GM18508 (cell line): ENCODE data around the gene AQP1.

Experiments used
- ATAC-seq: cut with Tn5 transposase; IDR thresholded peaks from one replicate; pipeline ENCODE4 v1.9.1; 2021; ENCODE audit warnings: moderate number of reproducible peaks; ENCODE audit not compliant: insufficient read depth, unreplicated experiment

The AQP1 gene

DNA sequence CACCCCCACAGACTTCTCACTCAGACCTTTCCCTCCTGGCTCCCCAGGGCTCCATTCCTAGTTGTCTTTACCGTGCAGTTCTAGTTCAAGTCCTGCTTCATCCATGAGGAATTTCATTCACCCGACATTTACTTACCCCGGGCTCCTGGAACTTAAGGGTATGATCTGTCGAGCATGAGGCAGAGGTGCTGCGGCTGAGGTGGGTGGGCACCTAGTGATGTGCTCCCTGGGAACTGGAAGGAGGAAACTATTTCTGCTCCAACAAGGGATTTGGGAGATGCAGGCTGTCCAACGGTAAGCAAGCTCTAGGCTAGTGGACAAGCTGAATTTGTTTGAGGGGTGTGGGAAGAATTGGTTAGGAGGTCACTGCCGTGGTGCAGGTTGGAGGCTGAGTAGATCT lies 30.2 kb upstream of the AQP1 start:
- ATAC-seq = no peak

DNA sequence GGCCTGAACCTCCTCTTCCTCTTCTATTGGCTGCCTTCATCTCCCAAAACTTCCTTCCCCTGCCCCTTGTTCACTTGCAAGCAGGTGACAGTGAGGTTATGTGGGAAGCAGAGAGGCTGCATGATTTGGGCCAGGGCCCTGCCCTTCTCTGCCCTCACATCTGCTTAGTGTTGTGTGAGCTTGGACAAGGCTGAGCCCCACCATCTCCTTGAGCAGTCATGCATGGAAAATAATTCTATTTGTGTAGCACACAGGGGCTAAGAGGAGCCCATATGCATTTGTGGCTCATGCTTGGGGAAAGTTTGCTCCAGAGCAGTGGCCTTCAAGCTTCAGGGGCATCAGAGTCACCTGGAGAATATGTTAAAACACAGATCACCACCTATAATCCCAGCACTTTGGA lies 26.8 kb upstream of the AQP1 start:
- ATAC-seq = no peak

DNA sequence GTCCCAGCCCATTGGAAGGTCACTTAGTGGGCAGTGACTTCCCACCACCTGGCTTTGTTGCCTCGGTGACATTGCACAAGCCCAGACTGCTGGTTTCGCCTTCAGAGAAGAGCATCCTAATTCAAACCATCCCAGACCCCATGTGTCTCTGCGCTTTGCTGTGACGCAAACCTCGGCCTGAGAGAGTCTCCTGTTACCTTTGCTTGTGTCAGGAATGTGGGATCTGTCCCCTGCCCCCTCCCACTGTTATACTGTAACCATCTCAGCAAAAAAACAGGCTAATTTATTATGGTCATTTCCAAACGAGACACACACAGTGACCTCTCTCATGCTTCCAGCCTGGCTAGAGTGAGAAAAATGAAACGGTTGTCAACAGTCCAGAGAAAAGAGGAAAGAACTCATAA lies 25.0 kb upstream of the AQP1 start:
- no peak for ATAC-seq

DNA sequence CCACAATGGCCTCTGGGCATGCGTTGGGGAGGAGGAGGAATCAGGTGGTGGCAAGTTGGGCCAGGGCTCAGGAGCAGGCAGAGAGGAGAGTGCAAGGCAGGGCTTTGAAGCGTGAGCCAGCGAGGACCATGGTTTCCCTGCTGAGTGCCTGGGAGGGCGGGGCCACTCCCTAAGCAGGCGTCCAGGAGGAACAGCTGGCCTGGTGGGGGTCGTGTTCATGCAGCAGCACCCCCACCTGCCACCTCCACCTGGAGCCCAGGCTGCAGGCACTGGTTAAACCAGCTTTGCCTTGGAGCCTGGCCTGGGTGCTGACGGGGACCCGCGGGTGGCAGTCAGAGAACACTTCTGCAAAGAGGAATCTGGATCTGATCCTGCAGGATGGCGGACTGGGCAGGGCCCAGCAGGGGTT lies 24.2 kb upstream of the AQP1 start:
- no peak for ATAC-seq

DNA sequence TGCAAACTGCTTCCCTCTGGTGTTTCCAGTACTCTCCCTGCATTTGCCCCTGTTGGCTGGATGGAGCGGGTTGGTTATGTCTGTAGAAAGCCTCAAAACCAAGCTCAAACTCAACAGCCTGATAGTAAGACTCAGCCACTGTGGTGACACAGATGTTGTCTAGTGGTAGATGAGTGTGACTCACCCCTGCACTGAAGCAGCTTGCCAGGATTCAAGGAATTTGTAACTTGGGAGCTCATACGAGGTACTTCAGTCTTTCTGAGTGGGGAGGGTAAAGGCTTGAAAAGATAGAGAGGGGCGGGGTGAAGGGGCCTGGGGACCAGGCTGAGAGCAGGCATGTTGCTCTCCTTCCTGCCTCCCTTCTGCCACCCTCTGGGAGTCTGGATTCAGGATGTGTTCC lies 22.9 kb upstream of the AQP1 start:
- no peak for ATAC-seq

DNA sequence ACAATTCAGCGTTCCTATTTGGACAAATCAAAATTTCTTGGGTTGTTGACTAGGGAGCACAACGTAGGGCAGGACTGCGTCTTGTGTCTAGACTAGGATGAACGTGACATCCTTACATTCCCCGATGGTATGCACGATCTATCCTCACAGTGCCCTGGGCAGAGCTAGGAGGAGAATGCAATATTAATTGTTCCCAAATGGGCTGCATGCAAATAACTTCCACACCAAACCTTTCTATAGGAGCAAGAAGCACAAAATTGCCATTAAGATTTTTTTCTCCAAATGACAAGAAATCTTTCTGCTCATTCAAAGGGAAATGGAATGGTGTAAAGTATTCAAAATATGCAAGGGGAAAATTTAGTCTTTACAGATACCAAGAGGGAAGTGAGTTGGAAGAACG lies 21.4 kb upstream of the AQP1 start:
- ATAC-seq = no peak

DNA sequence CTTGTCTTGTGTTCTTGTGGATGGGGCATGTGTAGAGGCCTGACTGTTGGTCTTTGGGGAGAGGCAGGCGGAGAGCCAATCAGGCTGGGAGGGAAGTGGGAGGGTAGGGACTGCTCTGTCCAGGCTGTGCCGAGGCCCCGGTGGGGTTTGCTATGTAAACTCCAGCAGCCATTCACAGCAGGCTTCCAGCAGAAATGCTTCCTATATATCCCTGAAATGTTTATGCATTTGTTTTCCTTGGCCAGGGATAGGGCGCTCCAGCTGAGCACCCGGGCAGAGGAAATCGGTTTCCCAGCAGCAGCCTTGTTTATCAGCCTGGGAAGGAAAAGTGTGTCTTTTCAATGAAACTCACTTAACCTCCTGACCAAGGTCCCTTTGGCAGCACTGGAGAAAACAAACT lies 18.3 kb upstream of the AQP1 start:
- ATAC-seq = no peak

DNA sequence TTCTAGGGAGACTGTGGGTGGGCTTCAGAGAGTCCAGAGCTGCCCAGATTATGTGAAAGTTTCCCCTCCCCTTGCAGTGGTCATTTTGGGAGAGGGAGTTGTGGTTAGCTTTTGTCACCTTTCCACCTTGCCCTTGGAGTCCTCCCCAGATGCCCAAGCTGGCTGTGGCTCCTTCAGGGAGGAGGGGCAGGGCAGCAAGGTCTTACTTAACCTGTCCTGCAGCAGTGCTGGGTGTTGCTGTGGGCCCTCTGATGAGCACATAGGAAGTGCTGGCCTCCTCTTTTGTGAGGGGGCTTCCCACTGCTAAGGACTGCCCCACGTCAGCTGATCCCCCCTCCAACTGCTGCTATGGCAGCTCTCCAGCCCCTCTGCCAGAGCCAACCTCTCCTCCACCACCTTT lies 17.6 kb upstream of the AQP1 start:
- no peak for ATAC-seq

DNA sequence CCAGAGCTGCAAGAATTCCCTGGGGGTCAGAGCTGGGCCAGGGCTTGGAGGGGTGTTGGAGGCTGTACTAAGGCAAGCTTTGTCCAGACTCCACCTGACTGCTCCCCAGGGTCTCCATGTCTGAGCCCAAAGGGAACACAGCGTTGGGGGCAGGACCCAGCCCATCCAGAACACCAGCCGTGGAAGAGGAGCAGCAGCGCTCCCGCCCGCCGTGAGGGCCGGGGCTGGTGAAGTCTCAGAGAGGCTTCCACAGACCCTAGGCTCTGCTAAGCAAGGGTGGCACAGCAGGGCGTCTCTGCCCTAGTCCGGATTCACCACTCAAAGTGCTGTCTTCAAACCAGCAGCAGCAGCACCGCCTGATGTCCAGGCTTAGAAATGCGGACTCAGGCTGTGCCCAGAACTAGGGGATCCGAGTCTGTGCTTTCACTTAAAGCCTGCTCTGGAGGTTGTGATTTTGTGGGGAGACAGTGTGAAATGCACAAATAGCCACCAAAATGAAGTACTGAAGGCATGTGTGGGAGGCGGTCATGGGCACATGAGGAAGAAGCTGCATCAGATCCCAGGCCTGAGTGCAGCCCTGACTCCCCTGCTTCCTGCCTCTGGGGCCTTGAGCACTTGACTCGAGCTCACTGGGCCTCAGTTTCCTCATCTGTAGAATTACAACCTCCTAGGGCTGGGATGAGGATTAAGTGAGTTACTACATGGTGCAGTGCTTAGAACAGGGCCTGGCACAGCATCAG lies 16.6 kb upstream of the AQP1 start:
- ATAC-seq = no peak

DNA sequence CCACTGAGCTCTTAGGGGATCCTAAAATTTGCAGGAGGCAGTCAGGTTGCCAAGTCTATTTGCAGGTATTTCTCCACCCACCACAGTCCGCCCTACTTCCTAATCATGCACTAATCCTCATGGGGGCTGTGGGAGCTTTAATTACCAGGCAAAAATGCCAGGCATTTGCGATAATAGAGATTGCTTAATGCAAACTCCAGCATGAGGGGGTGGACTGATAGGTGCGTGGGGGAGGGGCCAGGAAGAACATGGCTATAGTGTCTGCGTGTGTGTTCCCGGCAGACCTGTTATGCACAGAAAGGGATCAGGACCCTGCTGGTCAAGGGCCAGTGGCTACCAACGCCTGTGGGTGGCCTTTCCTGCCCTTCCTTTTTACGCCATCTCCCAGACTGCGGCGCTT lies 15.6 kb upstream of the AQP1 start:
- ATAC-seq = no peak

DNA sequence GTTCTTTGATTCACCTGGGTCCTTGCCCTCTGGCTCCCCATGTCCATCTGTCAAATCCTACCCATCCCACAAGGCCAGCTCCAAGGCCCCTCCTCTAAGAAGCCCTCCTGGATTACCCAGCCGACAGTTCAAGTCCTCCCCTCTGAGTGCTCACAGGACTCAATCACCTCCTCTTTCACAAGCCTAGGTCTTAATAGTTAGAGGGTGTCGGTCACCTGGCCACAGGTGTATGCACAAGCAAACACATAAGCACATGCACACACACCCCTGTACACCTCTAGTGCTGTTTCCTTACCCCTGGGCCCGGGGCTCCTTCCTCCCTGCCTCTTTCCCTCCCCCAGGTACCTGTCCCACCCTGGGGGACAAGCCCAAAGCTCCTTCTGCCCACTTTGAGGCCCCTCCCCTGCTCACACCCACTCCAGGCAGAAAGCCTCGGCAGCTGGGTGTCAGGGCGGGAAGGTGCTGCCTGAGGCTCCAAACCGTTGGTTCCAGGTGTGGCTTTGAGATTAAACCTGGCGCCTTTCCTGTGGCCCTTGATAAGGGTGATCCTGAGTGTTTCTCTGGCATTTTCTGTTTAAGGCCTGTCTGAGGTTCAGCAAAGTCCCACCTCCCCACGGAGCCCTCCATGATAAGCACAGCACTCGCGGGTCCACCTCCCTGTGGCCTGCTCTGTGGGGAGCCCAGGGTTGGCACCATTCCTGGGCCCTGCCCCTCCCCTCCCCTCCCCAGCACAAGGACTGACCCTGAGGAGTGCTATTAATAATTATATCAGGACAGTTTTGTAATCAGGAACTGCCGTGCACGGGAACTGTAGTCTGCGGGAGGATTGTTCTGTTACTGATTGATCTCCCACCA lies 14.6 kb upstream of the AQP1 start:
- no peak for ATAC-seq

DNA sequence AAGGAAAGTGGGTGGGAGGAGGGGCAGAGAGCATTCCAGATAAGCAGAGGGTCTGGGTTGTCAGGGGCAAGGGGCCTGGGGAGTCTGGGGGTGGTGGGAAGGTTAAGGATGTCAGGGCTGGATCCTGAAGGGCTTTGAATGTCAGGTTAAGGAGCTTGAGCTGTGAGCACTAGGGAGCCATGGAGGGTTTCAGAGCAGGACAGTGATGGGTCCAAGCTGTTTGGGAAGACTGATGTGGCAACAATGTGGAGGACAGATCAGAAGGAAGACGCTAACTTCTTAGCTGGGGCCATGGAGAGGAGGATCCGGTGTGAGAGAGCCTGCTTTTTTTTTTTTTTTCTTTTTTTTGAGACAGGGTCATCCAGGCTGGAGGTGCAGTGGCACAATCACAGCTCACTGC lies 13.9 kb upstream of the AQP1 start:
- ATAC-seq = no peak

DNA sequence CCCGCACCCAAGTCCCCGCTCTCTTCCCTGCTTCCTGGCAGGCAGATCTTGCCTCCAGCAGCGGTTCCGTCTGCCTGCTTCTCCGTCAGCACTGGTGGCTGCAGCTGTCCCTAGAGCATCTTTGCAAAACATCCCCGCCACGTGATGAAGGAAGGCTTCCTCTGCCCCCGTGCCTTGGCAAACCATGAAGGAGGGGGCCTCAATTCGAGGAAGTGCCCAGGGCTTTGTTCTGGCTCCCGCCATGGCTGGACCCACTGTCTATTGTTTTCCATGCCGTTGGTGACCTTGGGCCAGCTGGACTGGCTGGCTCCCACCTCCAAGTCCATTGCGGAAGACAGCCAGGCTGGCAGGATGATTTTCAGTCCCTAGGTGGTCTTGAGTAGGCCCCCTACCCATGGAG lies 13.2 kb upstream of the AQP1 start:
- ATAC-seq = no peak

DNA sequence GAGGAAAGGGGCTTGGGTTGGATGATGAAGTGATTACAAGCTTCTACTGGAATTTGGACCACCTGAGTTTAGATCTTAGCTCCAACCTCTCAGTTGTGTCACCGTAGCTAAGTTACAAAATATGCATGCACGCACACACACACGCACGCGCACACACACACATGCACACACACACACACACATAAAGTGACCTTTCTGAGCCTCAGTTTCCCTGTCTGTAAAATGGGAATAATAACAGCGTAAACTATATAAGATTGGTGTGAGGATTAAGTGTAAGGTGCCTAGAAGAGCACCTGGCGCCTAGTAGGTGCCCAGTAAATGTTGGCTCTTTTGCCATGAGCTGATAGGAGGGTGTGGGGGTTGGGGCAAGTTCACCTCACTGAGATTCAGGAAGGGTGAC lies 12.6 kb upstream of the AQP1 start:
- ATAC-seq = no peak

DNA sequence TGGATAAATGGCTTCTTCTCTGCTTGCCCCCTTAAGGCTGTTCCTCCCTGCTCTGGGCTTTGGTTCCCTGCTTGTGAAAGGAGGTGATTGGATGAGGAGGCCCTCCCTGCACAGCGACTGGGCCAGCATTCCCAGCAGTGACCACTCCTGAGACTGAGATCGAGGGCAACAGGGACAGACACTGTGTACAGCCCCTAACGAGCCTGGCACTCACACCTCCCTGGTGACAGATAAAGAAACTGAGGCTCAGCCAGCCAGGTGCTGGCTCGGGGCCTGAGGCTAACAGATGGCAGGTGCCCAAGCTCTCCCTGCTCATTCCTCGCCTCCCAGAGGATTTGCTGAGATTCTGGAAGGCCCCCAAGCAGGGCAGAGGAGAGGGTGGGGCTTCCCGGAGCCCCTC lies 12.0 kb upstream of the AQP1 start:
- no peak for ATAC-seq

DNA sequence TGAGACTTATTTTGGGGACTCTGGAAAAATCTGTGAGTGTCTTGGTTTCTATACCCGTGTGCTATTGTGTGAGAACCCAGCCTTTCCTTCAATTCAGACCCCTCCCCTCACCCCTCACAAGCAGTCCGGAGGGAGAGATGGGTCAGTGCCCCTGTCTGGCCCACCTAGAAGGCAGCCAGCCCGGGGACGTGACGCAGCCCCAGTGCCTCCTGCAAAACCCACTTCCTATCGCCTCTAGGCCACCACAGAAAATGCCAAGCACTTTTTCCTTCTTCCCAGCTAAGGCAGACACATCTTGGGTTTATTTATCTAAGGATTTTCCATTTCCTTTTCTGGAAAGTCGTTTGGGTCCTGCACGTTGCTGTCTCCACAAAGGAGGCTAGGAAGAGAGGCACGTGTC lies 11.6 kb upstream of the AQP1 start:
- ATAC-seq = no peak

DNA sequence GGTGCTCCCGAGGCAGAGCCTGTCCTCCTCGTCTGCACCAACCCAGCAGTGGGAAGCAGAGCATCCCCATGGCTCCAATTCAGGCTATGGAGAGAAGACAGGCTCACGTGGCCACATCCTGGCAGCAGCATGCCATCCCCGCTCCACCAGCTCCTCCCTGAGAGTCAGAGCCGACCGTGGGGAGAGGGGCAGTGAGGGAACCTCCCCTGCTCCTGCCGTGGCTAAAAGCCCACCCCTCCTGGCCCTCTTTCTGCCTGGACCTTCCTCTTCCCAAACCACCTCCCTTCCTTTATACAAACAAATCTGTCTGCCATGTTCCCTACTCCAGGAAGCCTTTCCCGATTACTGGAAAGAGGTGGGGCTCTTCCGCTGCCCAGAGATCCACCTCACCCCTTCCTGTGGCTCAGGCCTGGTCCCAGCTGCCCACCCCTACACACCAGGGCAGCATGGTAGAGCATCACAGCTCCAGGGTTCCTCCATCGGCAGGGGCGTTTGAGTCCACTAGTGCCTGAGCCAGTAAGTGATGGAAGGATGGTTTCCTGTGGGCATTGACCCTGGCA lies 10.8 kb upstream of the AQP1 start:
- ATAC-seq = no peak

DNA sequence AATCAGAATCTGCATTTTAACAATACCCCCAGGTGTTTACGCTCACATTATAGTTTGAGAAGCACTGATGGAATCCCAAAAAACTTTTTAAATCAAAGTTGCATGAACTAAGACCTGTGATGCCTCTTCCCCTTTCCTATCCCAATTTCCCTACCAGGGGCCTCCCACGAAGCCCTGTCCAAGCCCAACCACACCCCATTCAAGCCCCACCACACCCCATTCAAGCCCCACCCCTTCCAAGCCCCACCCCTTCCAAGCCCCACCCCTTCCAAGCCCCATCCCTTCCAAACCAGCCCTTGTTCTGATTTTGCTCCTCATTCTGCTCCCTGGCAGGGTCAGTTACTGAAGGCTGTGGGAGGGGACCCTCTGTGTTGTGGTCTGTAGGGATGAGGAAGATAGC lies 9.8 kb upstream of the AQP1 start:
- ATAC-seq = no peak

DNA sequence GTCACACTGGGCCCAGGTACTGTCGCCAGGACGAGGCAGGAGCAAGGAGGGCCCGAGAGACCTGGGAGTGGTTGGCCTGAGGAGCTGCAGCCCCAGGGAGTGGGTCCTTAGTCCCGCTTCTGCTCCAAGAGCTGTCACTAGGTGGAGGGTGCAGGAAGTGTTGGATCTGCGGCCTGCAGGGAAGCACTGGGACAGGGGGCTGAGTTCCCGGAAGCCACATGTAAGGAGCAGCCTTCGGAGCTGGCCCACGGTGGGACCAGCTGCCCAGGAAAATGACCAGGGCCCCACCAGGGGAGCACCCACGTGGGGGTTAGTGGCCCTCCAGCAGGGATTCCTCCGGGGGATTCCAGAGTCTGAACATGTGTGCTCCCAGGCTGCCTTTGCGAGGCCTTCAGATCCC lies 9.2 kb upstream of the AQP1 start:
- no peak for ATAC-seq

DNA sequence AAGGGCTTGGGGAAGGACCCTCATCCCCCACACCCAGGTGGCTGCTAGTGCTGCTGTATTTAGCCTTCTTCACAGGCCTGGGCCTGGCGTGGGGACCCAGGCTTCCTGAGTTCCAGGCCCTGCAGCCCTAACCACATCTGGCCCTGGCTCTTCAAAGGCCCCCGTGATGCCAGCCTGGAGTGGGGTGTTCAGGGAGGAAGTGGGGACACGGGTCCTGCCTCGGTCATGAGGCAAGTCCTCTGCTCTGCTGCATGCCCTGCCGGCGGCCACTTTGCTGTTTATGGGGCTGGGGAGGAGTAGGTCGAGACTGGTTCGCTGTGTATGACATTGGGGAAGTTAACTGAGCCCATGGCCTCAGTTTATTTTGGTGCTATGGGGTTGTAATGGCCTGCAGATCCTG lies 8.5 kb upstream of the AQP1 start:
- no peak for ATAC-seq

DNA sequence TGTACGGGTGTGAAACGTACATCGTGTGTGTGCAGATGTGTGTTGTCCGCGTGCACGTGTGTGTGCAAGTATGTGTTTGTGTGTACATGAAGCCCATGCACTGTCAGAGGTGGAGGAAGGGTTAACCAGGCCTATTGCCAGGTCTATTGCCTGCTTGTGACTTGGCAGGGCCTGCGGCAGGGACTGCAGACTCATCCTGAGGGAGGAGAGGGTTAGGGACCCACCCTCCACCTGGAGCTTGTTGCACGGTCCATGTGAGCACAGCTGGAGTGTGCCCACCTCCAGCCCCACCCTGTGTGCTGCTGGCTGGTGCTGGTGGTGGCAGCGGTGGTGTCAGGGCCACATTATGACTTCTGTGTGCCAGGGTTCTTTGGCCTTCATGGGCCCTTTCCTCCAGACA lies 7.1 kb upstream of the AQP1 start:
- ATAC-seq = no peak
